SH-SY5Y (cell line): Measurements from ENCODE around the gene HOXD12.

Experiments used
- GATA2 ChIP-seq: IDR thresholded peaks from 2 replicates; pipeline ENCODE4 v1.6.1; 2011; ENCODE audit warnings: mild to moderate bottlenecking, low read depth, low read length
- GATA3 ChIP-seq: IDR thresholded peaks from 2 replicates; pipeline ENCODE4 v1.6.1; 2011; ENCODE audit warnings: low read depth, mild to moderate bottlenecking, low read length, moderate library complexity

Gene HOXD12

GRCh38 chr2:176145085-176145969 is 45.7 kb downstream of the HOXD12 start:
- TF ChIP-seq GATA2 (no peak), GATA3 (no peak)

- TF ChIP-seq GATA3 (no peak), GATA2 (no peak)
These were observed 46.5 kb downstream of the HOXD12 start for GRCh38 chr2:176146101-176146500.

- TF ChIP-seq GATA2 (no peak), GATA3 (no peak)
These were observed 47.0 kb downstream of the HOXD12 start for GRCh38 chr2:176146645-176147044.

GRCh38 chr2:176147210-176147799 is 47.7 kb downstream of the HOXD12 start:
- TF ChIP-seq GATA2: no peak; the same call in 1 of the 2 replicates
- TF ChIP-seq GATA3: no peak

- no peak for TF ChIP-seq GATA2
- TF ChIP-seq GATA3: no peak
These were observed 48.4 kb downstream of the HOXD12 start for GRCh38 chr2:176147800-176148496.

GRCh38 chr2:176148751-176149421 is 49.3 kb downstream of the HOXD12 start:
- TF ChIP-seq GATA3 (no peak), GATA2 (no peak)

GRCh38 chr2:176149481-176149938 is 49.9 kb downstream of the HOXD12 start:
- TF ChIP-seq GATA3 (no peak), GATA2 (no peak)

GRCh38 chr2:176149939-176150583 is 50.5 kb downstream of the HOXD12 start:
- no peak for TF ChIP-seq GATA3
- no peak for TF ChIP-seq GATA2

- no peak for TF ChIP-seq GATA2
- no peak for TF ChIP-seq GATA3
These were observed 51.2 kb downstream of the HOXD12 start for GRCh38 chr2:176150584-176151441.

- TF ChIP-seq GATA3: no peak
- no peak for TF ChIP-seq GATA2
These were observed 52.1 kb downstream of the HOXD12 start, which contains the start of gene HOXD4 for GRCh38 chr2:176151442-176152287. TSS of gene HOXD4 (plus strand) at chr2:176151550. CDS start at chr2:176151634, 84 bp downstream.
